ENCODE data around the gene MC1R. TPM values are rescaled to one million over a fixed set of nuclear protein-coding genes. Genes with fewer than 3 reads are reported as not detected.

Gene MC1R
- total and polyA plus RNA-seq, 2 of the 4 experiments (the other 2 are of a cell fraction), result 3.8 to 9.5 TPM

DNA sequence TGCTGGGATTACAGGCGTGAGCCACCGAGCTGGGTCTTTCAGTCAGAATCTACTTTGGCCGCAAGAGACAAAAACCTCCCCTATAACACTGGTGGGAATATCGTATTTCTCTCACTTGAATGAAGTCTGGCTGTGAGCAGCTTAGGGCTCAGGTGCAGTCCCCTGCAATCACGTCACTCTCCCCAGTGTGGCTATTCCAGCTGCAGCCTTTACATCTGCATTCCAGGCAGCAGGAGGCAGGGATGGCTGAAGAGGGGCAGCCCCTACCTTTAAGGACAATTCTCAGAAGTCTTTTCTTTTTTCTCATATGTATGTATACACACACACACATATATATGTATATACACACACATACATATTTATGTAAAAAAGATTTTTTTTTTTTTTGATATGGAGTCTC lies 32.8 kb downstream of the MC1R start:
- DNase-seq, result no peak
- Histone ChIP-seq H2BK20ac (ENCODE audit: low read depth, low read length) (no peak overlapping the region), H4K5ac (ENCODE audit: low read depth, low read length) (no peak overlapping the region), H4K20me1 (ENCODE audit: insufficient read depth, low read length) (peaks cover 17% of the 10 kb centered on the region), H2AK9ac (replicated peaks; ENCODE audit: low read depth, low read length, poor library complexity) (no peak overlapping the region), H3K36me3 (ENCODE audit: control insufficient read depth, insufficient read depth, low read length) (peaks cover 12% of the 10 kb centered on the region), H3K56ac (ENCODE audit: extremely low read depth, insufficient read depth, low read length) (no peak overlapping the region), H3K9me1 (ENCODE audit: insufficient read depth, low read length) (no peaks in the 10 kb centered on the region), H3K27me3 (ENCODE audit: control insufficient read depth, insufficient read depth, low read length) (no peaks in the 10 kb centered on the region), H3K4me1 (ENCODE audit: control insufficient read depth, insufficient read depth, low read length) (peaks cover 6% of the 10 kb centered on the region; the same call in 1 of the 2 replicates), H4K8ac (ENCODE audit: low read depth in 2 of 2, low read length in 2 of 2) (no peak overlapping the region), H3K4me3 (ENCODE audit: insufficient read depth, low read depth, low read length) (no peak overlapping the region), H3K27ac (ENCODE audit: insufficient read depth, low read length) (no peak overlapping the region), H2BK15ac (ENCODE audit: low read depth, low read length) (no peak overlapping the region), H2AK5ac (ENCODE audit: low read depth, low read length) (no peak overlapping the region), H3K9ac (ENCODE audit: low read depth, low read length) (no peak overlapping the region), H4K91ac (ENCODE audit: insufficient read depth, low read depth, low read length) (no peak overlapping the region), H3K14ac (replicated peaks; ENCODE audit: low read depth, low read length) (no peak overlapping the region), H2AFZ (replicated peaks; ENCODE audit: low read length, poor library complexity) (no peak overlapping the region), H3K79me1 (ENCODE audit: low read depth in 1 of 2, low read length in 2 of 2) (peaks cover 20 to 61% of the 10 kb centered on the region in 2 experiments), H2BK120ac (ENCODE audit: low read depth, low read length) (no peak overlapping the region), H3K4me2 (ENCODE audit: low read depth, low read length) (no peak overlapping the region), H3K4ac (ENCODE audit: low read depth, low read length) (no peak overlapping the region), H3K23ac (ENCODE audit: low read depth, low read length) (no peak overlapping the region), H2BK5ac (ENCODE audit: low read depth, low read length, poor library complexity, severe bottlenecking) (no peak overlapping the region), H3K18ac (ENCODE audit: low read depth, low read length) (no peak overlapping the region), H3K9me3 (ENCODE audit: control insufficient read depth, insufficient read depth, low read length) (no peaks in the 10 kb centered on the region)
- in situ Hi-C loops (cut with MboI; ENCODE audit: low sequenced_read_pairs) (no loop called here), intact Hi-C loops (cut with micrococcal nuclease) (no loop called here), dilution Hi-C loops (cut with HindIII; ENCODE audit: low sequenced_read_pairs, unreplicated experiment) (no loop called here)
- no TSS peak for BruUV-seq (replicated peaks)
- 92% methylated on average over 2 of the region's 5 CpGs; no CpG with 5 or more reads in 1 of the 2 experiments for WGBS, 2 experiments (ENCODE audit: extremely low coverage in 2 of 2, insufficient read length in 1 of 2)
- POLR2A ChIA-PET (ENCODE audit: unreplicated experiment), result no interaction called here
- TF ChIP-seq MXI1 (IDR thresholded peaks at IDR 0.05; ENCODE audit: borderline replicate concordance, low read depth, low read length) (no peak), MAZ (IDR thresholded peaks at IDR 0.05; ENCODE audit: borderline replicate concordance, low read depth, low read length) (no peak), CEBPB (IDR thresholded peaks at IDR 0.05; ENCODE audit: low read depth, low read length) (no peak), MAFK (IDR thresholded peaks at IDR 0.05; ENCODE audit: low read depth, low read length) (no peak)
- TF ChIP-seq, protein P1, sequence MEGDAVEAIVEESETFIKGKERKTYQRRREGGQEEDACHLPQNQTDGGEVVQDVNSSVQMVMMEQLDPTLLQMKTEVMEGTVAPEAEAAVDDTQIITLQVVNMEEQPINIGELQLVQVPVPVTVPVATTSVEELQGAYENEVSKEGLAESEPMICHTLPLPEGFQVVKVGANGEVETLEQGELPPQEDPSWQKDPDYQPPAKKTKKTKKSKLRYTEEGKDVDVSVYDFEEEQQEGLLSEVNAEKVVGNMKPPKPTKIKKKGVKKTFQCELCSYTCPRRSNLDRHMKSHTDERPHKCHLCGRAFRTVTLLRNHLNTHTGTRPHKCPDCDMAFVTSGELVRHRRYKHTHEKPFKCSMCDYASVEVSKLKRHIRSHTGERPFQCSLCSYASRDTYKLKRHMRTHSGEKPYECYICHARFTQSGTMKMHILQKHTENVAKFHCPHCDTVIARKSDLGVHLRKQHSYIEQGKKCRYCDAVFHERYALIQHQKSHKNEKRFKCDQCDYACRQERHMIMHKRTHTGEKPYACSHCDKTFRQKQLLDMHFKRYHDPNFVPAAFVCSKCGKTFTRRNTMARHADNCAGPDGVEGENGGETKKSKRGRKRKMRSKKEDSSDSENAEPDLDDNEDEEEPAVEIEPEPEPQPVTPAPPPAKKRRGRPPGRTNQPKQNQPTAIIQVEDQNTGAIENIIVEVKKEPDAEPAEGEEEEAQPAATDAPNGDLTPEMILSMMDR (conservative IDR thresholded peaks at IDR 0.05; ENCODE audit: low read depth, low read length), result no peak
- CTCF ChIA-PET, result no interaction called here
- ATAC-seq (ENCODE audit: low read depth), result no peak

Data from IMR-90 (cell line).